ENCODE data around the gene TIMM50. TPM values are rescaled to one million over a fixed set of nuclear protein-coding genes. Genes with fewer than 3 reads are reported as not detected.

The TIMM50 gene
- total RNA-seq, 1 experiment from 2014 or later, result 85.5 TPM

DNA sequence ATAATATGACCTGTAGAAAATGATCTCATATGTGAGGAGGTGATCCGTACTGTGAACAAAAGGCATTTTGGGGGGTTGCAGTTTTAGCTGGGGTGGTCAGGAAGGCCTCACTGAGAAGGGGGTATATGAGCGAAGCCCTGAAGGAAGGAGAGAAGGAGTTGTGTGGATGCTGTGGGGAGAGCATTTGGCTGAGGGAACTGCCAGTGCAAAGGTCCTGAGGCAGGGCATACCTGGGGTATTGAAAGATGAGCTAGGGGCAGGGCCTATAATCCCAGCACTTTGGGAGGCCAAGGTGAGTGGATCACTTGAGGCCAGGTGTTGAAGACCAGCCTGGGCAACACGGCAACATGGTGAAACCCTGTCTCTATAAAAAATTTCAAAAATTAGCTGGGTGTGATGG, 36.8 kb downstream of the TIMM50 start:
- intact Hi-C loops (cut with micrococcal nuclease; ENCODE audit: unreplicated experiment), result no loop called here
- BruUV-seq (replicated peaks), result no TSS peak

DNA sequence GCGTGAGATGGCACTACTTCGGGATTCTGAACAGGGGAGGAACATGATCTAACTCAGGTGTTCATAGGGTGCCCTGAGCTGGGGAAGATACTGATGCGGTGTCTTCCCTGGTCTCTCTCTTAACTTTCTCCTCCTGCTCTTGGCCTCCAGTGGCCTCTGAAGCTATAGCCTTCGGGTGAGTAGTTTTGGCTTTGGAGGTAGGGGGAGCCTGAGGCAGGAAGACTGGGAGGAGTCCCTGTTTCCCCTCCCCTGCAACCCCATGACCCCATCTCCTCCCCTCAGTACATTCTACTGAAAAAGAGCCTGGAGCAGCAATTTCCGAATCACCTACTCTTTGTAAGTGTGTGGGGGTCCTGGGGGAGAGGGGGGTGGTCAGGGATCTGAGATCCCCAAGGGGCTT, 37.8 kb downstream of the TIMM50 start:
- Histone ChIP-seq H3K9me3 (ENCODE audit: insufficient read depth, low read depth) (no peaks in the 10 kb centered on the region), H3K79me2 (ENCODE audit: low read depth) (no peaks in the 10 kb centered on the region), H3K36me3 (ENCODE audit: low read depth) (no peaks in the 10 kb centered on the region), H3F3A (ENCODE audit: insufficient read depth, low read depth) (peaks cover 4% of the 10 kb centered on the region; the same call in 1 of the 2 replicates), H3K27me3 (ENCODE audit: insufficient read depth, low read depth) (peaks cover 3% of the 10 kb centered on the region; the same call in 1 of the 2 replicates), H2AFZ (no peak overlapping the region), H3K4me1 (replicated peaks; ENCODE audit: insufficient read depth) (no peaks in the 10 kb centered on the region), H3K4me2 (peak overlapping the region; percentile 77), H3K9me2 (ENCODE audit: insufficient read depth) (no peaks in the 10 kb centered on the region), H3K27ac (no peak overlapping the region), H4K20me1 (ENCODE audit: insufficient read depth) (no peaks in the 10 kb centered on the region), H3K4me3 (peak overlapping the region; percentile 38; the same call in 1 of the 2 replicates)
- no peak for TF ChIP-seq EZH2 (IDR thresholded peaks at IDR 0.05; ENCODE audit: low read depth)
- intact Hi-C loops (cut with micrococcal nuclease; ENCODE audit: unreplicated experiment), result no loop called here
- DNase-seq, result no peak
- POLR2A ChIA-PET (ENCODE audit: unreplicated experiment), result interaction anchor here (0.5 to 0.9 kb wide), 3 partner anchors 83 to 900 kb away, joined by 3 to 19 read pairs (median 11); partner anchors contain the start of genes EIF3K and RPS16
- no TSS peak for BruUV-seq (replicated peaks)
- CTCF ChIA-PET, result interaction anchor here (0.6 to 1.4 kb wide), 3 partner anchors 20 to 97 kb away, joined by 4 to 20 read pairs (median 5); no protein-coding TSS in a partner anchor

More for the DNA sequence above, 36.8 kb downstream of the TIMM50 start:
- ChIA-PET CTCF (interaction anchor here (1.2 kb wide), 1 partner anchor 19 kb away, joined by 4 read pairs; no protein-coding TSS in a partner anchor), POLR2A (ENCODE audit: unreplicated experiment) (interaction anchor here (0.6 kb wide), 1 partner anchor 899 kb away, joined by 11 read pairs; the partner anchor contains the start of gene EIF3K)
- Histone ChIP-seq H3K36me3 (ENCODE audit: low read depth) (no peaks in the 10 kb centered on the region), H3K9me2 (ENCODE audit: insufficient read depth) (no peaks in the 10 kb centered on the region), H4K20me1 (ENCODE audit: insufficient read depth) (no peaks in the 10 kb centered on the region), H3K27ac (no peak overlapping the region), H3K27me3 (ENCODE audit: insufficient read depth, low read depth) (peaks cover 3% of the 10 kb centered on the region; the same call in 1 of the 2 replicates), H3K4me3 (no peak overlapping the region), H3K9me3 (ENCODE audit: insufficient read depth, low read depth) (no peaks in the 10 kb centered on the region), H3F3A (ENCODE audit: insufficient read depth, low read depth) (peaks cover 4% of the 10 kb centered on the region; the same call in 1 of the 2 replicates), H3K4me2 (no peak overlapping the region), H3K79me2 (ENCODE audit: low read depth) (no peaks in the 10 kb centered on the region), H2AFZ (no peak overlapping the region), H3K4me1 (replicated peaks; ENCODE audit: insufficient read depth) (no peaks in the 10 kb centered on the region)
- TF ChIP-seq, protein P1, sequence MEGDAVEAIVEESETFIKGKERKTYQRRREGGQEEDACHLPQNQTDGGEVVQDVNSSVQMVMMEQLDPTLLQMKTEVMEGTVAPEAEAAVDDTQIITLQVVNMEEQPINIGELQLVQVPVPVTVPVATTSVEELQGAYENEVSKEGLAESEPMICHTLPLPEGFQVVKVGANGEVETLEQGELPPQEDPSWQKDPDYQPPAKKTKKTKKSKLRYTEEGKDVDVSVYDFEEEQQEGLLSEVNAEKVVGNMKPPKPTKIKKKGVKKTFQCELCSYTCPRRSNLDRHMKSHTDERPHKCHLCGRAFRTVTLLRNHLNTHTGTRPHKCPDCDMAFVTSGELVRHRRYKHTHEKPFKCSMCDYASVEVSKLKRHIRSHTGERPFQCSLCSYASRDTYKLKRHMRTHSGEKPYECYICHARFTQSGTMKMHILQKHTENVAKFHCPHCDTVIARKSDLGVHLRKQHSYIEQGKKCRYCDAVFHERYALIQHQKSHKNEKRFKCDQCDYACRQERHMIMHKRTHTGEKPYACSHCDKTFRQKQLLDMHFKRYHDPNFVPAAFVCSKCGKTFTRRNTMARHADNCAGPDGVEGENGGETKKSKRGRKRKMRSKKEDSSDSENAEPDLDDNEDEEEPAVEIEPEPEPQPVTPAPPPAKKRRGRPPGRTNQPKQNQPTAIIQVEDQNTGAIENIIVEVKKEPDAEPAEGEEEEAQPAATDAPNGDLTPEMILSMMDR (conservative IDR thresholded peaks at IDR 0.05), result no peak
- TF ChIP-seq EZH2 (IDR thresholded peaks at IDR 0.05; ENCODE audit: low read depth), result no peak
- no peak for DNase-seq

DNA sequence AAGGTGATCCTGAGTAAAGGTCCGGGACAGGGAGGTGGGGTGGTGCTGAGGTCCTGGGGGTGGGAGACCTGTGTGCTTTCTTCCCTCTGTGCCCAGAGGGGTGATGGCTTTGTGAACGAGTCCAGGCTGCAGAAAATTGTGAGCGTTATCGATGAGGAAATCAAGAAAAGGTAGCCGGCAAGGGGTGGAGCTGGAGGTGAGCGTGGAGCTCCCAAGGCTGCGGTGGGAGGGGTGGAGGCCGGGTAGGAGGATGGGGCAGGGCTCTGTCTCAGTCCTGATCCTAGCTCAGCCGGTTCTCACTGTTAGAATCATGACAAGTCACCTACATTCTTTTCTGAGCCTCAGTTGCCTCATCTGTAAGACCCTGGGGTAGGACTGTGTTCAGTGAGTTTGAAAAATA, 38.3 kb downstream of the TIMM50 start:
- no peaks in the 10 kb centered on the region for H3K9me2 ChIP-seq (ENCODE audit: insufficient read depth)
- ChIA-PET CTCF (interaction anchor here (1.4 kb wide), 1 partner anchor 79 kb away, joined by 20 read pairs; no protein-coding TSS in a partner anchor), POLR2A (ENCODE audit: unreplicated experiment) (interaction anchor here (0.9 kb wide), 1 partner anchor 83 kb away, joined by 19 read pairs; the partner anchor contains the start of gene RPS16)
- no peaks in the 10 kb centered on the region for H4K20me1 ChIP-seq (ENCODE audit: insufficient read depth)
- H3K4me3 ChIP-seq, result peak overlapping the region; percentile 38; the same call in 1 of the 2 replicates
- BruUV-seq (replicated peaks), result no TSS peak
- H3K4me1 ChIP-seq (replicated peaks; ENCODE audit: insufficient read depth), result no peaks in the 10 kb centered on the region
- peak in 1 of 2 experiments; percentile 38 for DNase-seq
- H3F3A ChIP-seq (ENCODE audit: insufficient read depth, low read depth), result peaks cover 4% of the 10 kb centered on the region; the same call in 1 of the 2 replicates
- no peak for TF ChIP-seq EZH2 (IDR thresholded peaks at IDR 0.05; ENCODE audit: low read depth)
- TF ChIP-seq, protein P1 (conservative IDR thresholded peaks at IDR 0.05), result no peak
- H3K27ac ChIP-seq, result no peak overlapping the region
- H3K27me3 ChIP-seq (ENCODE audit: insufficient read depth, low read depth), result peaks cover 3% of the 10 kb centered on the region; the same call in 1 of the 2 replicates
- peak overlapping the region; percentile 77 for H3K4me2 ChIP-seq
- no peaks in the 10 kb centered on the region for H3K9me3 ChIP-seq (ENCODE audit: insufficient read depth, low read depth)
- intact Hi-C loops (cut with micrococcal nuclease; ENCODE audit: unreplicated experiment), result no loop called here
- H3K36me3 ChIP-seq (ENCODE audit: low read depth), result no peaks in the 10 kb centered on the region
- H3K79me2 ChIP-seq (ENCODE audit: low read depth), result no peaks in the 10 kb centered on the region
- H2AFZ ChIP-seq, result no peak overlapping the region

All from PC-9 (cell line).